Measurements from ENCODE around the gene FLOT1.

Gene FLOT1

GRCh38 chr6:30742316-30743098 lies at the start of gene FLOT1:
Gene FLOT1 (minus strand): TSS chr6:30742687. CDS start chr6:30742189, 498 bp downstream.
- peak; percentile 96 for DNase-seq (ENCODE audit: low read depth, low spot score)

GRCh38 chr6:30790724-30791383 lies 48.4 kb upstream of the FLOT1 start:
- peak; percentile 52 for DNase-seq (ENCODE audit: low read depth, low spot score)

- DNase-seq (ENCODE audit: low read depth, low spot score), result no peak
These were observed 47.1 kb upstream of the FLOT1 start for GRCh38 chr6:30789606-30790005.

- DNase-seq (ENCODE audit: low read depth, low spot score), result peak; percentile 47
These were observed 45.5 kb upstream of the FLOT1 start for GRCh38 chr6:30787954-30788353.

GRCh38 chr6:30782425-30783014 lies 40.0 kb upstream of the FLOT1 start:
- no peak for DNase-seq (ENCODE audit: low read depth, low spot score)

- peak; percentile 99 for DNase-seq (ENCODE audit: low read depth, low spot score)
These were observed 39.4 kb upstream of the FLOT1 start for GRCh38 chr6:30781743-30782424.

- DNase-seq (ENCODE audit: low read depth, low spot score), result no peak
These were observed 38.9 kb upstream of the FLOT1 start for GRCh38 chr6:30781395-30781742.

GRCh38 chr6:30780642-30780920 lies 38.1 kb upstream of the FLOT1 start:
- no peak for DNase-seq (ENCODE audit: low read depth, low spot score)

- no peak for DNase-seq (ENCODE audit: low read depth, low spot score)
These were observed 37.6 kb upstream of the FLOT1 start for GRCh38 chr6:30779850-30780641.

- no peak for DNase-seq (ENCODE audit: low read depth, low spot score)
These were observed 35.6 kb upstream of the FLOT1 start for GRCh38 chr6:30778001-30778635.

GRCh38 chr6:30777155-30777485 lies 34.6 kb upstream of the FLOT1 start:
- no peak for DNase-seq (ENCODE audit: low read depth, low spot score)

- no peak for DNase-seq (ENCODE audit: low read depth, low spot score)
These were observed 34.1 kb upstream of the FLOT1 start for GRCh38 chr6:30776390-30777154.

GRCh38 chr6:30775104-30775503 lies 32.6 kb upstream of the FLOT1 start:
- DNase-seq (ENCODE audit: low read depth, low spot score), result no peak

- no peak for DNase-seq (ENCODE audit: low read depth, low spot score)
These were observed 32.2 kb upstream of the FLOT1 start for GRCh38 chr6:30774701-30775100.

GRCh38 chr6:30770592-30770991 lies 28.1 kb upstream of the FLOT1 start:
- DNase-seq (ENCODE audit: low read depth, low spot score), result no peak

GRCh38 chr6:30769853-30770524 lies 27.5 kb upstream of the FLOT1 start:
- DNase-seq (ENCODE audit: low read depth, low spot score), result peak; percentile 63

- peak; percentile 97 for DNase-seq (ENCODE audit: low read depth, low spot score)
These were observed 26.8 kb upstream of the FLOT1 start for GRCh38 chr6:30769088-30769852.

GRCh38 chr6:30768634-30769087 lies 26.2 kb upstream of the FLOT1 start:
- no peak for DNase-seq (ENCODE audit: low read depth, low spot score)

- DNase-seq (ENCODE audit: low read depth, low spot score), result no peak
These were observed 25.4 kb upstream of the FLOT1 start for GRCh38 chr6:30767944-30768301.

Data from astrocyte of the hippocampus (primary cell).